HG02852 (cell line): Measurements from ENCODE around the gene CA9.

Source experiments
- ATAC-seq: cut with Tn5 transposase; IDR thresholded peaks from one replicate; pipeline ENCODE4 v1.9.1; 2021; ENCODE audit warnings: mild to moderate bottlenecking, moderate library complexity; ENCODE audit not compliant: unreplicated experiment

CA9 gene

DNA sequence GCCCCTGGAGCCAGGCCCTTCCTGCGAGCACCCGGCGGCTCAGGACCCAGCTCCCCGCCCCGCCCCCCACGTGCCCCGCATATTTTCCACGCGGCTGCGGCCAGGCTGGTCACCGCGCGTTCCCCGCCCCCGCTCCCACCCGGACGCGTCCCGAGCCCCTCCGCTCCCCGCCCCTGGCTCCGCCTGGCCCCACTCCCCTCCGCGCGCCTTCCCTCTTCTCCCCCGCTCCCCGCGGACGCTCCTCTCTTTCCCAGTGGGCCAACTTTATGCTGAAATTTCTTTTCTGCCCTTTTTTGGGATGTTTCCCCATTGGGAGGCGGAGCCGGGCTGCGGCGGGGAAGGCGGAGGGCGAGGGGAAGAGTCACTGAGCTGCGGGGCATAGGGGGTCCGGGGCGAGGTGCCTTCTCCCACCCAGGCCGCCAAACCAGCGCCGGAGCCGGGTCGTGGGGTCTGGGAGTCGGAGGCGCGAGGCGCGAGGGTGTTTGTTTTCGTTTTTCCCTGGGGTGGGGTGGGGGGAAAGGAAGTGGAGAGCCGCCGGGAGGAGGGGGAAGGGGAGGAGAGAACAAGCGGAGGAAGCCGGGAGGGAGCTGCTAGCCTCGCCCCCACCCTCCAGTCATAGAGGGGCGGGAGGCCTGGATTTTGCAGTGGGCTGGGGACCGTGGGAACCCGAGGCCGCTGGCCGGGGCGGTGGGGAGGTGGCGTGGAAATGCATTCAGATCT is 17.0 kb downstream of the CA9 start:
- ATAC-seq = no peak

DNA sequence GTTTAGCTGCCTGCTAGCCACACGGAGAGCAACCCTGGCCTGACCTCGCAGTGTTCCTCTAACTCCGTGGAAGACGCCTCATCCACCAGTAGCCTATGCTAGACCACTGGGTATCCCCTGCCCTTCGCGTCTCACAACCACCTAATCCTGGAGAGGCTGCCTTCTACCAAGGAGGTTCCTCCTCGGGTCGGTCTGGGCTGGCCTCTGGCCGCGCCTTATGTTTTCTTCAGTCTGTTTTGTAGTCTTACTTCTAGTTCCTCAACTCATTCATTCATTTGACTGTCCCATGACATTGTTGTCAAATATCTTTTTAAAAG is 17.6 kb downstream of the CA9 start:
- ATAC-seq = no peak

DNA sequence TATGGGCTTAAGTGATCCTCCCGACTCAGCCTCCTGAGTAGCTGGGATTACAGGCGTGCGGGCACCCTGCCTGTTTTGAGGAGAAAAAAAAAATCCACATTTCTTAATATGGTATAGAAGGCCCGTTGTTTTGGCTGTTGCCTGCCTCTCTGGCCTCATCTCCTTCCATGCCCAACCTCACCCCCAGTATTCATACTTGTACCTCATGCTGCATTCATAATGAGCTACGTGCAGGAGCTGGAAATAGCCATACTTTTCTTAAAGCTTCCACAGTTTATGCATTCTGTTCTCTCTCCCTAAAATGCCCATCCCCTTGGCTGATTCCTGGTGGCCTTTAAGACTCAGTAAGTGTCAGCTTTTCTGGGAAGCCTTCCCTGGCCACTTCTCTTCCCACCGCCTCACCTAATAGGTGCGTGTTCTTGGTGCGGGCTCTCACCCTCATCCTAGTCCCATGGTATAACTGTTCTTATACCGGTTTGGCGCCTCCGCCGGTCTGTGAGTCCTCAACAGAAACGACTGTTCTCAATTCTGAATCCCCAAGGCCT is 18.1 kb downstream of the CA9 start:
- ATAC-seq = no peak

DNA sequence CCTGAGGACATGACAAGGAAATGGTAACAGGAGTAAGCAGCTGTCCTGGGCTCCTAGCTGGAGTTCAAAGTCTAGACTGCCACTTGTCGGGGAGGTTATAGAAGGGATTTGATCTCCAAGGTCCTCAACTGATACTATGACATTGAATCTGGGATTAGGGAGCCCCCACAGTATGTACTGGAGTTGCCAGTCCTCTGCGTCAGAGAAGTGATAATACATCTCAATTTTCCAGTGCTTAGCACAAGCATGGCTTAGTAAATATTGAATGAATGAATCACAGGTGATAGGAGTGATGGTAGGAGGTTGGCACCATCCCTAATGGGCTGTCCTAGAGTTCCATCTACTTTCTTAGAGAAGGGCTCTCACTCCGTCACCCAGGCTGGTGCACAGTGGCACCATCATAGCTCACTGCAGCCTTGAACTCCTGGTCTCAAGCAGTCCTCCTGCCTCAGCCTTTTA is 22.2 kb downstream of the CA9 start:
- ATAC-seq = no peak

DNA sequence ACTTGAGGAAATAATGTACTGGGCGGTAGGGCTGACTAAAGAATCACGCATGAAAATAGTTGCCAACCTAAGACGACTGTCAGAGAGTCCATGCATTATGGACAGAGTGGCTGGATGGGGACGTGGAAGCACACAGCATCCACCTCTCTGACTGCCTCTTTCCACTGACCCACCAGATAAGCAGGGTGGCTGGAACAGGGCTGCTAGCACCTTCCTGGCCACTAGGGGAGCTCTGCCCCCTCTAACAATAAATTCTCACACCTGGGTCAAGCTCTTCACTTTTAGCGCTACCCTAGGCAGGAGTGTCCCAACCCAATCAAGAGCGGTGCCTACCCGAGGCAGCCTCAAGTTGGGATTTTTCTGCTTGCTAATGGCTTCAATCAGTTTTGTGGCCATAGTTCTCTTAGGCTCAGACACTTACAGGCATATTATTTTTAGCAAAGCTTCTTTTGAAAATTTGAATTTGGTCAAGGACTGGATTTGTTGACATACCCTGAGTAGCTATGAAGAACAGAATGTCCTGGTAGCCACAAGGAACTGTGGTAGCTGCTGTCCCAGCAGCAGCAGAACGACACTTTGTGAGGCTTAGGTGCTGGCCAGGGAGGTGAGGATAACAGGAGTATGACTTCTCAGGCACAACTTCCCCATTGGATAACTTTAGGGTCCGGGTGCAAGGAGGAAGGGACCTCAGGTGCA is 22.9 kb downstream of the CA9 start:
- peak; percentile 67 for ATAC-seq

DNA sequence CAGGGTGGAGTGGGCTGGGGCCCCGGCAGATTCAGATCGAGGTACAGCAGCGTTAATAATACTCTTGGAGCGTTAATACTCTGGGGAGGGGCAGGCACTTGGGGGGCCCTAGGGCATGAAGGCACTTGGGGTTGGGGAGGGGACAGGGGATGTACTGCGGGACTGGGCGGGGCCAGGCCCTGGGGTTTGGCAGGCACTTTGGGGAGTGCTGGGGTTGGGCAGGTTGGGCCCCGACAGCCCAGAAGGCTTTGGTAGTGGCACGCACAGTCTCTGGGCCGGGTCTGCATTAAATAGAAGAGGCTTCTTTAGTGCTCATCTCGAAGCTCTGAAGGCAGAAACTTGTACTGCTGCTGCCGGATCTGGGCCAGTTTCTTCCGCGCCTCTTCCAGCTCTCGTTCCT is 23.8 kb downstream of the CA9 start:
- no peak for ATAC-seq

DNA sequence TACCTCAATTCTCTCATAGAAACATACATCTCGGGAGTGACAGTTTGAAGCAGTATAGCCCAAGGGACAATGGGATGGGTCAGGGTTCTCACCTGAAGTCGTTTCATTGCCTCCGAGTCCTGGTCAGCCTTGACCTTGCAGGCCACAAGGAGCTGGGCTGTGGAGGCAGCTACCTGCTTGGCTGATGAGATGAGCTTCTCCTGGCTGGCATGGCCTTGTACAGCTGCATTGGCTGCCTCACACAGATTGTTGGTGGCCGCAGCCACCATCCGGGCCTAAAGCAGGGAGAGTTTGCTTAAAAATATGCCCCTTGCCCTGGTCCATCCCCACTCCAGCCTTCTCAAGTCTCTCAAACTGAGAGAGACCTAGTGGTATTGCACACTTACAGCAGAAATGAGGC is 24.5 kb downstream of the CA9 start:
- ATAC-seq = no peak

DNA sequence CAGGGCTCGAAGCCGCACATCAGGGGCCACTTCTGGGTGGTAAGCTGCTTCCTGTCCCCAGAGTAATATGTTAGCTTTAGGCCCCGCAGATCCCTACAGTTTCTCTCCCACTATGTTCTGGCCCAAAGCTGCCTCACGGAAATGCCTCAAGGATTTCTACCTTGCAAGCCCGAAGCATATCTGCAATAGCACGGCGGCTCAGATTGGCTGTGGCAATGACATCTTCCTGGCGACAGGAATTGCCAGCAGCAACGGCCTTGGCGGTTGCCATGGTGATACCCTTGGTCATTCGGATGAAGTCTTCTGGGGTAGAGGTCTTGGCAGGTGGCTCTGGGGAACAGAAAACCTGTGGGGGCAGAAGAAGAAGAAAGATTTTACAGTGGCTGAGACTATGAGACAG is 26.3 kb downstream of the CA9 start:
- ATAC-seq = no peak

DNA sequence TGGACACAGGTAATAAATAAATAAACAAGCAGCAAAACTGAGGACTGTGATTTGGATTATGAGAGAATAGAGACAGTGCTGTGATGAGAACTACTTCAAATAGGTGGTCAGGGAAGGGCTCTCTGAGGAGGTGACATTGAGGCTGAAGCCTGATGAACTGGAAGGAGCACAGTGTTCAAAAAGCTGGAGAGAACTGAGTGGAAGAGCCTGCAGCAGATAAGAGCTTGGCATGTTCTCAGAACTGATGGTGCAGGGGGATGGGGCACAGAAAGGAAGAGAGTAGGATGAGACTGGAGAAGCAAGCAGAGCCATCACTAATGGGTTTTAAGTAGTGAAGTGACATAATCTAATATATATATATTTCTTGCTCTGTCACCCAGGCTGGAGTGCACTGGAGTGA is 27.2 kb downstream of the CA9 start:
- ATAC-seq = no peak

DNA sequence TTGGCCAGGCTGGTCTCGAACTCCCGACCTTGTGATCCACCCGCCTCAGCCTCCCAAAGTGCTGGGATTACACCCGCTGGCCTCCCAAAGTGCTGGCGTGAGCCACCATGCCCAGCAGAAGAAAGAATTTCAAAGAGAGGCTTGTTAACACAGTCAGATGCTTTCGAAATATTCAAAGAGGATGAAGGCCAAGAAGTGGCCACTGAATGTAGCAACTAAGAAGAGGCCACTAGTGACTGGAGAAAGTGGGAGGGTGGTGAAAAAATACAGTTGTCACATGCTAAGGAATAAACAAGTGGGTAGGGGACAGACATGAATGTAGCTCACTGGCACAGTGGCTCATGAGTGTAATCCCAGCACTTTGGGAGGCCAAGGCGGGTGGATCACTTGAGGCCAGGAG is 29.0 kb downstream of the CA9 start:
- no peak for ATAC-seq

DNA sequence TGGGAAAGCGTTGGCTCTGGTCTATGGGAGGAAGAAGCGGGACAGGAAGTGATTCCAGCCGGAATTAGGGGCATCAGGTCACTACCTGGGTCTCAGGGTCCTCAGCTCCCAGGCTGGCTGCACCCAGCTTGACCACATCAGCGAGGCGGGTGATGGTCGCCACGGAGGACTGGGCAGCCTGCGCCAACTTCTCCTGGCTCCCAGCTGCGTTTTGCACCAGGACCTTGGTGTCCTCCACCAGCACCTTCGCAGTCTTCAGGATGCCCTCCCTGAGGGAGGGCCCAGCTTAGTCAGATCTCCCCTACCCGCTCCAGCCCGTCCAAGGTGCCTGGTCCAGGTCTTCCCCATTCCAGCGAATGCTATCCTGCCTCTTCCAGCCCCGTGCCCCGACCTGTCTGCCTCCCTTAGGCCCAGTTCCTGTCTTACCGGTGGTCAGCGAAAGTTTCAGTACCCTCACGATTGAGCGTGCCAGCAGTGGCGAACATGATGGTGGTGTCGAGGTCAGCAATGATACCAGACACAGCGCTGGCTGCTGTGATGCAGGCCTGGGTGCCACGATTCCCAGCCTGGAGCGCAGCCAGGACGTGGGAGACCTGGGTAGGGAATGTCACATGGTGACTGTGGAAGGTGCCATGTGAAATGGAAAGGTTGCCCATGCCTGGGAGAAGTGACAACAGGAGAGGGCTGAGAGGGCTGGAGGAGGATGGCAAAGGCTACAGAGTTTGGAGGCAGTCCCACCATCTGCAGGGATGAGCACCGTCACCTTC is 30.4 kb downstream of the CA9 start:
- ATAC-seq = no peak

DNA sequence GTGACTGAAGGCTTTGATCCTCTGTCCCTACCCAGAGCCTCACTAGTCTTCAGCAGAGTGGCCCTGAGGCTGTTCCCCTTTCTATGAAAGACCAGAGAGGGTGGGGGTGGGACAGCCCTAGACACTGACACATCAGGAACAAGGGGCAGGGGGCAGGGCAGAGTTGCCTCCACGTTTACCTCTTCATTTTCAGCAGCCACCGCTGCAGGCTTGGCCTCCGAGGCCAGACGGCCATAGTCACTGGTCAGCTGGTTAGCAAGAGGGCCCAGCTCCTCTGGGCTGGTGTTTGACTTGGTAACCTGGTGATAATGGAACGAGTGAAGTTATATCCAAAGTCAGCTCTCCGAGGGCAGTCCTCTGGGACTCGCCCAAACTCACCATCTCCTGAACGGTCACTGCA is 31.6 kb downstream of the CA9 start:
- no peak for ATAC-seq

DNA sequence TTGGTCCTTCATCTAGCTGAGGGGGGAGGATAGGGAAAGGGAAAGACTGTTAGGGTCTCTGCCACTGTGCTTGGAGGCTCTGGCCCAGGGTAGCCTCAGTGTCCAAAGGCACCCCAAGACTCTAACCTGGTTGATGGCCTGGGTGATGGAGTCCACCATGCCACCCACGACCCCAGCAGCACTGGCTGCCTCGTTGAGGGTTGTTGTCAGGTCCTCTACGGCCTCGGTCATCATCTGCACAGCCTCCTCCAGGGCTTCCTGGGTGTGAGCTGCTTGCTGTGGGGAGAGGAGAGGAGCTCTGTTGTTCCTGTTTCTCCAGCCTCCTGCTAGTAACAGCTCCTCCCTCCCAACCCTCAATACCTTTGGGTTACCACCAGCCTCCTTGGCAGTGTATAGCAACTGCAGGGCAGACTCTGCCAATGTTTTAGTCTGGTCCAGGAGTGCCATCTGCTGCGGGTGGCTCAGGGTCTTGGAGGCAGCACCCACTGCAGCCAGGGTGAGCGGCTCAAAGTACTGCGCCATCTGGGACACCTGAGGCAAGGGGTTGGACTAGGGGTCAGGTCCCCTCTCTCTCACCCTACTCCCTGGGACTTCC is 32.2 kb downstream of the CA9 start:
- ATAC-seq = no peak

DNA sequence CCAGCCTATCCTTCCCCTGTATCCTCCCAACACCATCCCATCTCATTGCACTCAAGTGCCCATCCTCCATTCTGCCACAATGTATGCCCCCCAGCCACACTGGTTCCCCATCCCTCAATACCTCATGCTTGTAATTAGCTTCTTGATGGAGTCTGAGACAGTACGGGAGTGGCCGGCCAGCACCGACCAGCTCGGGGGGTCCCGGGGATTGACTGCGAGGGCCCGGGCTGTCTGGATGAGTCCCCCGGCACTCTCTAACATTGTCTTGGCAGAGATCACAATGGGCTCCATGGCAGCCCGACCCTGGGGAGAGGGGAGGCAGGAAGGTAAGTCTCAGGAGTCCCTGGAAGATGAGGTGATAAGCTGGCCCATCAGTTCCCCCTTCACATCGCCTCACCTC is 33.2 kb downstream of the CA9 start:
- no peak for ATAC-seq

DNA sequence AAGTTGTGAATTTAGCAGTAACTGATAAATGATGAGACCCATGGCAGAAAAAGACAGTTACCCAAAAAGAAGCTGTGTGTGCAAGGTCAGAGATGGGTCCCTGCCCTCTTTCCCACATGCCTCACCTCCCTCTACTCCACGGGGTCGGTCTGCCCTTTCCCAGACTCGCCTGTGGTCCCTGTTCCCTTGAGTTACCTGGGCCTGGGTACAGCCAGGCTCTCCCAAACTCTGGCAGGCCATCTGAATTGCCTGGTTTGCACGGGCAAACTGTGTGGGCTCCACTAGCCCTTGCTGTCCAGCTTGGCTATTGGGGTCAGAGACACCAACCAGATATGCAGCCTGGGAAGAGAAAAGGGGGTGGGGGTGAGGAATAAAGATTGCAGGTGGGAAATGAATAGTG is 34.4 kb downstream of the CA9 start:
- no peak for ATAC-seq

DNA sequence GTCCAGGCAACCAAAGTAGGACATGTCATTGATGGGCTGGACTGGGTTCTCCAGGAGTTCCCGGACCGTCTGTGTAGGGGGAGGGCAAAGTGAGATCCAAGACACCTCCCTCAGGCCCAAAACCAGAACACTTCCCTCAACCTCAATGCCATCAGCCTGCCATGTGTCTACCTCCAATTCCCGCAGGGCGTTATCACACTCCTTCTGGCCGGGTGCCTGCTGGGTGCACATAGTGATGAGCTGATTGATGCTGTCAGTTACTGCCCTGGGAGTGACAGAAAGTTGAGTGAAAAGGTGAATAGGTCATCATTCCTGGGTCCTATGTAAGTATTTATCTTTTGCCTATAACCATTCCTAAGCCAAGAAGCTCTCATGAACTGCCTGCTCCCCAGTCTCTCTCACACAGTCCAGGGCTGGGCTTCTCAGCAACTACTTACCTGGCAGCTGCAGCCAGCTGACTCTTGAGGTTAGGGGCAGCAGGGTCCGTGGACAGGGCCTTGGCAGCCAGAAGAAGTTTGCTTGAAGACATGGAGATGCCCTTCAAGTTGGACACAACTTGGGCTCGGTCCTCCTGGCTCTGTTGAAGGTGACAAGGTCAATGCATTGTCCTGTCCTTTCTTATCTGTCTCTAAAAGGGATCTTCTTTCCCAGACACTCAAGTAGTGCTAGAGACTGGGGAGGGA is 37.2 kb downstream of the CA9 start:
- ATAC-seq = no peak

DNA sequence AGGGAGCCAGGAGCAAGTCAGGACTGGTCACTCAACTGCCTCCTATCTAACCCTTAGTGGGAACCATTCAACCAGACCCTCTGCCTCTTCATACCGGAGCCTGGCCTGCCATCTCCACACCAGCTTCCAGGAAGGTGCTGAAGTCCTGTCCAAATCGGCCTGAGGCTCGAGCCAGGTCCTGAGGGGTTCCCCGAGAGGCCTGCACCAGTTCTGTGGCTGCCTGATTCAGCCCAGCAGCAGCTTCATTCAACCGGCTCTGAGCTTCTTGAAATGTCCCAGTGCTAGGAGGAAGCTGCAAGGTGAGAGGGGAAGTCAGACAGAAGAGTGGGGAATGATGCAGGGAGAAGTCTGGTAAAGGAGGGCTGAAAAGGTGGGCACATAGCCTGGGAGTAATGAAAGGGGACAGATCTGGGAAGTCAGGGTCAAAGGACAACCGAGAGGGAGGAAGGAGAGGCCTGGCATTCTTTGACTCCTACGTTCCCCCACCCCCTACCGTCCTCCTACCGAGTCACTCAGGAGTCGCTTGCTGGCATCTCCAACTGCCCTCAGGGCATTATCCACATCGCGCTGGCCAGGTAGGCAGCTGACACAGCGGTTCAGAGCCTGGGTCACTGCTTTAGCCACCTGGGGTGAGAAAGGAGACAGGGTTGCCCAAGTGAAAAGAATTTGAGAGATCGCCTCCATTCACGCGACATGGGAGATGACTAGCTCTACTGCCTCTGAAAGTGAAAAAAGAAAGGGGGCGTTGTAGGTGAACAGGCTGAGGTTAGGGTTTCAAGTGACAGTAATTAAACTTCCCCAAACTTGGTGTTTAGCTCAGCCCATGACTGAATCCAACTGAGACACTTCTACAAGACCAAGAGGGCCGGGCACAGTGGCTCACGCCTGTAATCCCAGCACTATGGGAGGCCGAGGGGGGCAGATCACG is 38.0 kb downstream of the CA9 start:
- peak; percentile 66 for ATAC-seq

DNA sequence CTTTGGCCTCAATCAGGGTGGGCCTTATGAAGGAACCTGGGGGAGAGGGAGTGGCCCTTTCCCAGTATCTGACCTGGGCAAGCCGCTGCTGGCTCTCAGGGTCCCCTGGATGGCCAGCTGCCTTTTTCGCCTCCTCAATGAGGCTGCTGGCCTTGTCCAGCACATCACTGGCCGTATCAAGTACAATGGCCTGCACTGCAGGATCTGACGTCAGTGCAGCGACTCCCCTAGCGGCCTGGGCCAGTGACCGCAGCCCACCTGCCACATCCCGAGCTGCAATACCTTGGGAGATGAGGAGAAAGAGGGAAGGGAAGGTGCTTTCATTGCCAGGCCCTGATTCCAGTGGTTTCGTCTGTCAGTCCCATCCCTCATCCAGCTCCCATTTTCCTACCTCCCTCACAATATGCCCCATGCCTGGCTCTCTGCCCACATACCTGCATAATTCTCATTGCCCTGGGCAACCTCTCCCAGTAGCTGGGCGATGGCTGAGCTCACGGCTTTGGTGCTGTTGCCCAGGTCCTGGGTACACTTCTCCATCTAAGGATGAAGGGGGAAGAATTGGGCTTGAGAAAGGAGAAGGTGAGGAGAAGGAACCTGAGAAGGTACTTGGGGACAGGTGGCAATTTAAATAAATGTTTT is 39.2 kb downstream of the CA9 start:
- ATAC-seq = no peak

DNA sequence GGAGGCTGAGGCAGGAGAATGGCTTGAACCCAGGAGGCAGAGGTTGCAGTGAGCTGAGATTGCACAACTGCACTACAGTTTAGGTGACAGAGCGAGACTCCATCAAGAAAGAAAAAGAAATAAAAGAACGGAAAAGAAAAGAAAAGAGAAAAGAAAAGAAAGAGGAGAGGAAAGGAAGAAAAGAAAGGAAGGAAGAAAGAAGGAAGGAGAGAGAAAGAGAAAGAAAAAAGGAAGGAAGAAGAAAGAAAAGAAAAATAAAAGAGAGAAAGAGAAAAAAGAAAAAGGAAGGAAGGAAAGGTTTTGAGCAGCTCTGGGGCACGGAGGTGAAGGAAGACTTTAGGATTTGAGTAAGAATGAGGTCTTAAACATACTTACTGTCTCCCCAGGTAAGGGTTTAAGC is 39.9 kb downstream of the CA9 start:
- no peak for ATAC-seq
